Measurements from ENCODE around the gene CARD14. TPM values are rescaled to one million over a fixed set of nuclear protein-coding genes. Genes with fewer than 3 reads are reported as not detected.
"Not testable (repeated sequence)": the region's sequence is repeated elsewhere in the genome, so short reads cannot be mapped to it uniquely, and the experiment has no call there.

Gene CARD14
- total RNA-seq, 1 experiment from 2014 or later, result 0.09 TPM

- POLR2A ChIA-PET (ENCODE audit: low non-redundant PET), result no interaction called here
- DNase-seq (ENCODE audit: low spot score), result no peak
- no peak overlapping the region for H3K27ac ChIP-seq (ENCODE audit: low read depth, low read length, poor library complexity, severe bottlenecking)
- no peak overlapping the region for H3K4me3 ChIP-seq (ENCODE audit: low read depth, low read length, poor library complexity, severe bottlenecking)
- no peaks in the 10 kb centered on the region for H3K27me3 ChIP-seq (replicated peaks; ENCODE audit: insufficient read depth, low read depth, low read length, poor library complexity)
- H3K9me3 ChIP-seq (ENCODE audit: low read depth, low read length, poor library complexity, severe bottlenecking), result no peaks in the 10 kb centered on the region
- no peak for TF ChIP-seq EZH2 (IDR thresholded peaks at IDR 0.05; ENCODE audit: borderline replicate concordance, low read depth, low read length, poor library complexity, severe bottlenecking)
- no peak for TF ChIP-seq CTCF (conservative IDR thresholded peaks at IDR 0.05; ENCODE audit: low read depth, low read length)
- no TSS peak for BruUV-seq (replicated peaks)
- intact Hi-C loops (cut with micrococcal nuclease; ENCODE audit: unreplicated experiment), result no loop called here
- no peaks in the 10 kb centered on the region for H3K36me3 ChIP-seq (ENCODE audit: insufficient read depth, low read length, poor library complexity, severe bottlenecking)
- CTCF ChIA-PET, result no interaction called here
- peaks cover 18% of the 10 kb centered on the region for H3K4me1 ChIP-seq (ENCODE audit: insufficient read depth, low read length, poor library complexity, severe bottlenecking)
Observed at GRCh38 chr17:80257716-80258213, 87.9 kb downstream of the CARD14 start.

- CTCF ChIA-PET; H3K27me3 ChIP-seq (replicated peaks; ENCODE audit: insufficient read depth, low read depth, low read length, poor library complexity); H3K9me3 ChIP-seq (ENCODE audit: low read depth, low read length, poor library complexity, severe bottlenecking); POLR2A ChIA-PET (ENCODE audit: low non-redundant PET); H3K36me3 ChIP-seq (ENCODE audit: insufficient read depth, low read length, poor library complexity, severe bottlenecking); H3K27ac ChIP-seq (ENCODE audit: low read depth, low read length, poor library complexity, severe bottlenecking); BruUV-seq (replicated peaks); intact Hi-C loops (cut with micrococcal nuclease; ENCODE audit: unreplicated experiment); DNase-seq (ENCODE audit: low spot score); H3K4me3 ChIP-seq (ENCODE audit: low read depth, low read length, poor library complexity, severe bottlenecking): not testable (repeated sequence)
- peaks cover 24% of the 10 kb centered on the region for H3K4me1 ChIP-seq (ENCODE audit: insufficient read depth, low read length, poor library complexity, severe bottlenecking)
Observed at GRCh38 chr17:80258296-80258695, 88.5 kb downstream of the CARD14 start.

Other genes starting within 250 kb of the CARD14 start
- 49.1 and 54.7 TPM in 2 replicates for gene TBC1D16, start 134.2 kb upstream of the CARD14 start, total RNA-seq (2021)
- 3.5 and 6.4 TPM in 2 replicates for gene CCDC40, start 133.4 kb upstream of the CARD14 start, total RNA-seq (2021)
- gene GAA, start 68.4 kb upstream of the CARD14 start, total RNA-seq (2021), result 7.5 and 12.7 TPM in 2 replicates
- 155 and 158 TPM in 2 replicates for gene EIF4A3, start 22.9 kb upstream of the CARD14 start, total RNA-seq (2021)
- gene SGSH, start 50.3 kb downstream of the CARD14 start, total RNA-seq (2021), result 32.8 and 33.4 TPM in 2 replicates
- gene SLC26A11, start 50.4 kb downstream of the CARD14 start, total RNA-seq (2021), result 23.5 and 23.6 TPM in 2 replicates
- gene RNF213, start 90.8 kb downstream of the CARD14 start, total RNA-seq (2021), result 78.0 and 102 TPM in 2 replicates
- 14.1 and 15.6 TPM in 2 replicates for gene ENDOV, start 245.1 kb downstream of the CARD14 start, total RNA-seq (2021)